HL-60/S4 treated with retinoic acid at 250 ng/mL for 4 days and 3 days (cell line): ENCODE measurements around the gene ITGAE.
"Not testable (repeated sequence)": the region's sequence is repeated elsewhere in the genome, so short reads cannot be mapped to it uniquely, and the experiment has no call there.

Source experiments
- in situ Hi-C: fragments of 300-500 bp; cut with MboI; formaldehyde crosslinking; loops from 2 replicates; pipeline ENCODE4 v1.7.0; 2022; ENCODE audit warnings: low sequenced_read_pairs

Gene ITGAE

DNA sequence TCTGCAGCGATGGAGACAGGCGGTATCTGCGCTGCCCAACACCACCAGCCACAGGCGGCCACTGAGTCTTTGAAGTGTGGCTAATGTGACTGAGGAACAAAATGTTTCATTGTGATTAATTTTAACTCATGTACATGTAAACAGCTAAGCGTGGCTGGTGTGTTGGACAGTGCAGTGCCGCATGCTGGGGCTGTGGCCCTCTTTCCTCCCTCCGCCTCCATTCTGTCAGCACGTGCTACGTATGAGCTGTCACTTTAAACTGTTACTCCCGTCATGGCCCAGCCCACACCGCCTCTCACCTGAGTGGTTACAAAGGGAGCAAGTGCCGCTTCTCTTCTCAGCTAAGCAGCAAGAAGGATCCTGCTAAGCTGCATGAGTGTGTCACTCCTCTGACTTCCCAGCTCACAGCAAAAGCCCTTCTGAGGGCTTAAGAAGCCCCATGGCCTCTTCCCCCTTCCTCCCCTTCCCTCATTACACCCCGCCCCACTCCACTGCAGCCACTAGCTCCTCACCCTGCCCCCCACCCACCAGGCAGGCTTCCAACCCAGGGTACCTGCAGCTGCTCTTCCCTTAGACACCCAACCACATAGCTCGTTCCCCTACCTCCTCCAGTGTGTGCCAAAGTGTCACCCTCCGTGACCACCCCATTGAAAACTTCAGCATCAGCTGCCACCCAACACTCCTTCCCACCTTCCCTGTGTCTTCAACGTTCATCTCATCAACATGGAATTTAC is 62.3 kb downstream of the ITGAE start:
- in situ Hi-C loops, result no loop called here

DNA sequence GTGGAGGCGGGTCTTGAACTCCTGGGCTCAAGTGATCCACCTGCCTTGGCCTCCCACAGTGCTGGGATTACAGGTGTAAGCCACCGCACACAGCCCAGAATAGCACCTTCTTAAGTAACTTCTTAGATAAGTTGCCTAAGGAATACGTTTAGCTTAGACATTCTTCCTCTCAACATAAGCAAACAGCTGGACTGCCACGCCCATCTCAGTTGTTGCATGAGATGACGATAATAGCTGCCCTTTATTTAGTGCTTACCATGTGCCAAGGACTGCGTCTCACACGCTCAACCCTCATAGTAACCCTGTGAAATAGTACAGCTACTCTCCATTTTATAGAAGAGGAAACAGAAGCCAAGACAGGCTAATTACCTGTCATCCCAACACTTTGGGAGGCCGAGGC is 65.5 kb downstream of the ITGAE start:
- in situ Hi-C loops, result no loop called here

DNA sequence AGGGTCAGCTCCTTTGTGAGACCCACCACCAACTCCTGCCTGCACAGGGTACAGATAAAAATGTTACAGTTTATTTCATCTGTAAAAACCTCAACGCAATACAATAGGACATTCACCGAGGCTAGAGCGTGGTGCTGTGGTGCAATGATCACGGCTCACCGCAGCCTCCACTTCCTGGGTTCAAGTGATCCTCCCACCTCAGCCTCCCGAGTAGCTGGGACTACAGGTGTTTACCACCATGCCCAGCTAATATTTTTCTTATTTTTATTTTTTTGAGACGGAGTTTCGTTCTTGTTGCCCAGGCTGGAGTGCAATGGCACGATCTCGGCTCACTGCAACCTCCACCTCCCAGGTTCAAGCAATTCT is 66.1 kb downstream of the ITGAE start:
- in situ Hi-C loops, result not testable (repeated sequence)

DNA sequence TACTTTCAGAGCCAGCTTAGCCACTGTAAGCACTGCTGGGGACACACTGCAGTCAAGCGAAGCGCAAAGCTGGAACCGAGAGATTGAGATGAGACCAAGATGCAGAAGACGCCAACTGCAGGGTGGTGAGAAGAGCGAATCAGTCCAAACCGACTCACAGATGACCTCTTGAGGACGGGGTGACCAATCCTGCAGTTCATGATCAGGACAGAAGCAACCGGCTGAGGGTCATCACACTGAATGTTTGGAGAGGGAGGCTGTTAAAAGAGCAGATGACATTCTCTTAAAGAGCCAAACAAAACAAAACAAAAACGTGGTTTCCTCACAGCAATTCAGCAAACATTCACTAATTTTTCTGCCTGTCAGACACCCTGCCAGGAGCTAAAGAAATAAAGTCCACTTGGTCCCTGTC is 68.8 kb downstream of the ITGAE start:
- in situ Hi-C loops, result no loop called here

DNA sequence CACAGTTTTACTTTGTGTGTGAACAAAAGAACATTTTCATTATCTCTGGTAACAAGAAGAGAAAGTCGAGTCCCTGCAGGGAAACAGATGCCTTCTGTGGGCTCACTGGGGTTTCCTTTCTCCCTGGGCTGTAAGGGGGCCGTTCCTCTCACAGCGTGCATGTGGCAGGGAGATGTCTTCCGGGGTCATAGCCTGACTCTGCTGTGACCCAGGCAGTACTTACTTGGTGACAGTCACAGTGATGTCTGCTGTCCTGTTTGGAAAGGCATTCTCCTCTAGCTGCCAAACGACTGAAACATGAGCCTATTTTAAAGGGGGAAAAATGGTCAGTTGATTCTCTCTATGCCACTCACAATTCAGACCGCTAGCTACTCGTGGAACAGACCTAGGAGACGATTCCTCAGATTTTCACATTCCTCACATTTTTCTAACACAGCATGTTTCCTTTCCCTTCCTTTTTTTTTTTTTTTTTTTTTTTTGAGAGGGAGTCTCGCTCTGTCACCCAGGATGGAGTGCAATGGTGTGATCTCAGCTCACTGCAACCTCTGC is 70.0 kb downstream of the ITGAE start:
- in situ Hi-C loops, result no loop called here

DNA sequence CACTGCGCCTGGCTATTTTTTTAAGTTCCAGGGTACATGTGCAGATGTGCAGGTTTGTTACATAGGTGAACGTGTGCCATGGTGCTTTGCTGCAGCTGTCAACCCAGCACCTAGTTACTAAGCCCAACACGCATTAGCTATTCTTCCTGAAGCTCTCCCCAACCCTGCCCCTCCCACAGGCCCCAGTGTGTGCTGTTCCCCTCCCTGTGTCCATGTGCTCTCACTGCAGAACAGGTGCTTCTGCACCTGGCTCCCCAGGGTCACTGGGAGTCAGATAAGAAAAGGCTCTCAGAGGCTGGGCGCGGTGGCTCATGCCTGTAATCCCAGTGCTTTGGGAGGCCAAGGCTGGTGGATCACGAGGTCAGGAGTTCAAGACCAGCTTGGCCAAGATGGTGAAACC is 71.1 kb downstream of the ITGAE start:
- in situ Hi-C loops, result no loop called here

DNA sequence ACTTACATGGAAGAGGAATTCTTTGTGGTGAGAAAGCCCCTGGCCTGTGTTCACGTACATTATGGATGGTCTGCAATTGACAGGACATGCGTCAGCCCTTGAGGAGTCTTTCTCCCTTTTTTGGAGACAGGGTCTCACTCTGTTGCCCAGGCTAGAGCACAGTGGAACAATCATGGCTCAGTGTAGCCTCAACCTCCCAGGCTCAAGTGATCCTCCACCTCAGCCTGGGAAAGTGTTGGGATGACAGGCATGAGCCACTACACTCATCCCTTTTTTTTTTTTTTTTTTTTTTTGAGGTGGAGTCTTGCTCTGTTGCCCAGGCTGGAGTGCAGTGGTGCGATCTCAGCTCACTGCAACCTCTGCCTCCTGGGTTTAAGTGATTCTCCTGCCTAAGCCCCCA is 72.9 kb downstream of the ITGAE start:
- in situ Hi-C loops, result not testable (repeated sequence)

DNA sequence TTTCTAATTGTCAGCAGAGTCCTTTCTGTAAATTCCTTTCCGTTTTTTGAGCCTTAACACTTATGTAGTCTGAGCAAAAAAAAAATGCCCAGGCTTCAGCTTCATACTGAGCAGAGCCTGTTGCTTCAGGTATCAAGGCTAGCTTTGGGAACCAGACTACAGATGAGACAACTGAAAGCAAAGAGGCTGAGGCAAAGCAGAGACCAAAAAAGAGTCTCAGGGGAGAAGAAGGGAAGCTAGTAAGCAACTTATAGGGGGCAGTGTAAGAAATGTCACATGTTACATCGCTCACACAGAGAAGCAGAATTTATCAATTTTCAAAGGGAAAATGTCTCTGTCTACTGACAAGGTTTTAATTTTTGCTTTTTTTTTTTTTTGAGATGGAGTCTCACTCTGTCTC is 73.9 kb downstream of the ITGAE start:
- in situ Hi-C loops, result no loop called here

DNA sequence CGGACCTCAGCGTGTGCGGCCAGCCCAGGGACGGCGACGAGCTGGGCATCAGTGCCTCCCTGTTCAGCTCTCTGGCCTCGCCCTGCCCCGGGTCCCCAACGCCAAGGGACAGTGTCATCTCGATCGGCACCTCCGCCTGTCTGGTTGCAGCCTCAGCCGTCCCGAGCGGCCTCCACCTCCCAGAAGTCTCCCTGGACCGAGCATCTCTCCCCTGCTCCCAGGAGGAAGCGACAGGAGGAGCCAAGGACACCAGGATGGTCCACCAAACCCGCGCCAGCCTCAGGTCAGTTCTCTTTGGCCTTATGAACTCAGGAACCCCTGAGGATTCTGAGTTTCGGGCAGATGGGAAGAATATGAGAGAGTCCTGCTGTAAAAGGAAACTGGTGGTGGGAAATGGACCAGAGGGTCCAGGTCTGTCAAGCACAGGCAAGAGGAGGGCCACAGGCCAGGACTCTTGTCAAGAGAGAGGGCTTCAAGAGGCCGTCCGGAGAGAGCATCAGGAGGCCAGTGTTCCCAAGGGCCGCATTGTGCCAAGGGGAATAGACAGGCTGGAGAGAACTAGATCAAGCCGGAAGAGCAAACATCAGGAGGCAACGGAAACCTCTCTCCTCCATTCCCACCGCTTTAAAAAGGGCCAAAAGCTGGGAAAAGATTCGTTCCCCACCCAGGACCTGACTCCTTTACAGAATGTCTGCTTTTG is 76.5 kb downstream of the ITGAE start:
- in situ Hi-C loops, result no loop called here

DNA sequence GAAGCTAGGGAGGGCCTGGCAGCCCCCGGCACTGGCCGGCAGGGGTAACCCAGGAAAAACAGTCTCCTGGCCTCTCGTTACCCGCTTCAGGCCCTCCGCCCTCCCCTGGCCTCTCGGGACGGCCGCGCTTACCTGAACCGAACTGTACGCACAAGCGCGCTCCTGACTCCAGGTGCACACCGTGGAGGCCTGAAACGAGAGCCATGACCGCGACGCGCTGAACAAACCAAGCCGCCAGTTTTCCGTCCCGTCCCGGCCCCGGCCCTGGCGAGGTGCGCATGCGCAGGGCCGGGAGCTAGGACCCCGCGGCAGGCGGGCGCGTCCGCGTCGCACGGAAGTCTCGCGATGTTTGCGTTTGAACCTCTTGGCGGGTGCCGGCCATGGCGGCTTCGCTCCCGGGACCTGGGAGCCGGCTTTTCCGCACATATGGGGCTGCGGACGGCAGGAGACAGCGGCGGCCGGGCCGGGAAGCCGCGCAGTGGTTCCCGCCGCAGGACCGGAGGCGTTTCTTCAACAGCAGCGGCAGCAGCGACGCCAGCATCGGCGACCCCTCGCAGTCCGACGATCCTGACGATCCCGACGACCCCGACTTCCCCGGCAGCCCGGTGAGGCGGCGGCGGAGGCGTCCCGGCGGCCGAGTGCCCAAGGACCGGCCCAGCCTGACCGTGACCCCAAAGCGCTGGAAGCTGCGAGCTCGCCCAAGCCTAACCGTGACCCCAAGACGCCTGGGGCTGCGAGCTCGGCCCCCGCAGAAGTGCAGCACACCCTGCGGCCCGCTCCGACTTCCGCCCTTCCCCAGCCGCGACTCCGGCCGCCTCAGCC is 77.2 kb downstream of the ITGAE start, which contains the start of gene HASPIN:
HASPIN (plus strand) TSS at position 348 of the 822 bp plus-strand sequence; CDS start at position 381, 33 bp downstream.
- in situ Hi-C loops, result no loop called here

DNA sequence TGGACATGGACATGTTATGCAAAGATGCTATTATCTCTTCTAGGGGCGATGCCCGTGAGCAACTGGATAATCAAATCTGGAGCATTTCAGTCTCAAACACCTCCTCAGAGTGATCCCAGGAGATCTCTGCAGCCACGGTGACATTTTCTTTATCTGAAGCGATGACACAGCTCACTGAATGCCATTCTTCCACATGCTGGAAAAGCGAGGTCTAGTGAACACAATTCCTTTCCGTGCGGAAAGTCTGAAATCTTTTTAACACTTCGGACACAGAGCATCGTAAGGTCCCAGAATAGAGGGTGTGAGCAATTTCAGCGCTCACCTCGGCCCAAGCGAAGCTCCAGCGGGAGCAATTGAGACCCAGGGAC is 77.8 kb downstream of the ITGAE start:
- in situ Hi-C loops, result no loop called here

DNA sequence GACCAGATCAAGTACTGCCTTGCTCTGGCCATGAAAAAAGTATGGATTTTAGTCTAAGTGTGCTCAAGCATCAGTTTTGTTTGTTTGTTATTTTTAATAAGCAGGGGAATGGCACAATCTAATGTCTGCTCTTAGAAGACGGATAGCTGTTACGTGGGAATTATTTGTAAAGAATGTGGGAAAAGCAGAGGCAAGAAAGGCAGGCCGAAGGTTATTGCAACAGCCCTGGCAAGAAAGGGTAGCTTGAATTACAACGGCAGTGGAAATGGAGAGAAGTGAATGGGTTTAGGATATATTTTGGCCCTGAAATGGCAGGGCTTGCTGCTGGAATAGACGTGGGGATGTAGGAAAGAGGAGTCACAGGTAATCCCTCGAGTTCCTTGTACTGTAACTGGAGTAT is 78.3 kb downstream of the ITGAE start:
- in situ Hi-C loops, result no loop called here

DNA sequence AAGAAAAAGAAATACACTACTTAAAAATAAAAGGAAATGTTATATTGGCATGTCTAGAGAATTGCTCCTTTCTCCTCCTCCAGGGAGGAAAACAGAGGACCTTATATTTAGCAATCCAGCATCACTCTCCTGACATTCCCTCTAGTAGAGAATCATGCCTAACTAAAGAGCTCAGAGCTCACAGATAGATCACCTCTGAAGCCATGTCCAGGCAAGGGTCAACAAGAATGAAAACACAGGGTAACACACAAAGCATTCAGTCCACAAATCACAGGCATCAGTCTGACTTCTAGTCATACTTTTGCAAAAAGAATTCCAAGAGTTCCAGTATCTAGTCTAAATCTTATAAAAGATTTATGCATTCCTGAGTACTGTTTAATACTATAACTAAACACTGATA is 81.7 kb downstream of the ITGAE start:
- in situ Hi-C loops, result no loop called here

DNA sequence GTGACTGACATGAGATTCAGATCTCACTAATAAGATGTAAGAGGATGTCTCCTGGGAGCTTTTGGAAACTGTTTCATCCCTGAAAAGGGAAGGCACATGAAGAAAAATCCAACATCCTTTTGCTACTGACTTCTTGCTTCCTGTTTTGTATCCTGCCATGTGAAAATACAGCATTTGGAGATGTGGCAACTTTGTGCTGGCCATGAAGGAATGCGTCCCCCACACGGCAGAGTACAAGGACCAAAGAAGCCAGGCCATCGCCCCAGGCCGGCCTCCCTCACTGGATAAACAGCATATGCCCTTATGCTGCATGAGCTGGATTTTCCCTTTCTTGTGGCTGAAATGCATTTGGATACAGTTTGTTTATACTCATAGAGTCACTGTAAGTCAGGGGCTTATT is 82.8 kb downstream of the ITGAE start:
- in situ Hi-C loops, result no loop called here

DNA sequence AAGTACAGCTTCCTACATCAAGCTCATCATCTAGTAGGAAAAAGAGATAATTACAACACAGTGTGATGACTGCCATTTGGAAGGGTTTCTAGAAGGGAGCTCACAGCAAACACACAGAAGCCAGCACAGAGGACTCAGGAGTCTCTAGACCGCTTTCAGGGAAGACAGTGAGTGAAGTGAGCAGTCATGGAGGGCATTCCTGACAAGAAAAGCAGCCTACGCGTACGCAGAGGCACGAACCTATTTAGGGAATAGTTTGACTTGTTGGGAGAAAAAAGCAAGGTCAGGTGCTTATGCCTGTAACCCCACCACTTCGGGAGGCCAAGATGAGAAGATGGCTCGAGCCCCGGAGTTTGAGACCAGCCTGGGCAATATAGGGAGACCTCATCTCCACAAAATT is 85.7 kb downstream of the ITGAE start:
- in situ Hi-C loops, result no loop called here

DNA sequence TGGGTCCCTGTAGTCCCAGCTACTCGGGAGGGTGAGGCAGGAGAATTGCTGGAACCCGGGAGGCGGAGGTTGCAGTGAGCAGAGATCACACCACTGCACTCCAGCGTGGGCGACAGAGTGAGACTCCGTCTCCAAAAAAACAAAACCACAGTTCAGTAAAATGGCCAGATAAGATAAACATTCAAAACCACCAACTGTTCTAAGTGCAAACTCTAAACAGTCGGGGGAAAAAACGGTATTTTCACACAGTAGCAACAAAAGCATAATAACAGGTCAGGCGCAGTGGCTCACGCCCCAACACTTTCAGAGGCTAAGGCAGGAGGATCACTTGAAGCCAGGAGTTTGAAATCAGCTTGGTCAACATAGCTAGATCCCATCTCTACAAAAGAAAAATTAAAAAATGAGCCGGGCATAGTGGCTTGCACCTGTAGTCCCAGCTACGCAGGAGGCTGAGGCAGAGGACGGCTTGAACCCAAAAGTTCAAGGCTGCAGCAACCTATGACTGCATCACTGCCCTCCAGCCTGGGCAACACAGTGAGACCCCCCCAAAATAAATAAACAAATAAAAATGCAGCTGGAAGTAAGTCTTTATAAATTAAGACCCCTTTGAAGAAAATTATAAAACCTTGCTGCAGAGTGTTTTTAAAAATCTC is 88.1 kb downstream of the ITGAE start:
- in situ Hi-C loops, result no loop called here

DNA sequence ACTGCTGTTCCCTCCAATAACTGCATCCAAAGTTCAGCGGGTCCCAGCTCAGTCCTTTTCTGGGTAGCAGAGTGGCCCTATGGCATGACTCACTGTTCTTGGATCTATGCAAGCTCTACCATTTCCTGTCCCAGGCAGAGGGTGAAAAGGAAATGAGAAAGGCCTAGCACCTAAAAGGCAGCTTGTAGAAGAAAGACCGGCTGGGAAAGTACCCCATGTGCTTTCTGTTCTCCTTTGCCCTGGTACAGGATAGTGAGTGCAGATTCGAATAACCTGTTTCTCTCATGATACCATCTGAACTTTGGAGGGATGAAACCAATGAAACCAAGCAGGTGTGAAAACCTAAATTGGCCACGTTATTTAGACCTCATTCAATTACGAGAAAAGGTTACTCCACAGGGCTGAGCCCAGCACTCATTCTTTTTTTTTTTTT is 90.0 kb downstream of the ITGAE start:
- in situ Hi-C loops, result no loop called here

DNA sequence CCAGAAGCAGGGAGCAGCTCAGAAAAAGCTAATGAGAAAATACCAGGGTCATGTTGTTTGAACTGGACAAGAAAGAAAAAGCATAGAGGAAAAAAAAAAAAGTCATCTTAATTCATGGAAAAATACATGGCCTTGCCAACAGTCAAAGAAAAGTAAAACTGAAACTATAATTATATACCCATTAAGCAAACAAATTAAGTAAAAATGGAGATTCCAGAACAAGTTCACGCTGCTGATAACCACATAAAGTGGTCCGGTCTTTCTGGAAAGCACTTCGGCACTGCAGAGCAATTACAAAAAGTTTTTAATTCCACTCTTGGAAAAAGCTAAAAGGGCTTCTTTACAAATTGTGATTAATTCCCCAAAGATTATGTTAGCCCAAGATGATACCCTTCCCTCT is 92.6 kb downstream of the ITGAE start:
- in situ Hi-C loops, result no loop called here

DNA sequence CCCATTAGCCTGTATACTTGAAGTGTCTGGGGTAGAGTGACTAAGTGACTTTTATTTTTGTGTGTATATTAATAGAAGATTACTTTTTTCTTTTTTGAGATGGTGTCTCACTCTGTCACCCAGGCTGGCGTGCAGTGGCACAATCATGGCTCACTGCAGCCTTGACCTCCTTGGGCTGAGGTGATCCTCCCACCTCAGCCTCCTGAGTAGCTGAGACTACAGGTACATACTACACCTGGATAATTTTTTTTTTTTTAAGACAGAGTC is 95.3 kb downstream of the ITGAE start:
- in situ Hi-C loops, result not testable (repeated sequence)

DNA sequence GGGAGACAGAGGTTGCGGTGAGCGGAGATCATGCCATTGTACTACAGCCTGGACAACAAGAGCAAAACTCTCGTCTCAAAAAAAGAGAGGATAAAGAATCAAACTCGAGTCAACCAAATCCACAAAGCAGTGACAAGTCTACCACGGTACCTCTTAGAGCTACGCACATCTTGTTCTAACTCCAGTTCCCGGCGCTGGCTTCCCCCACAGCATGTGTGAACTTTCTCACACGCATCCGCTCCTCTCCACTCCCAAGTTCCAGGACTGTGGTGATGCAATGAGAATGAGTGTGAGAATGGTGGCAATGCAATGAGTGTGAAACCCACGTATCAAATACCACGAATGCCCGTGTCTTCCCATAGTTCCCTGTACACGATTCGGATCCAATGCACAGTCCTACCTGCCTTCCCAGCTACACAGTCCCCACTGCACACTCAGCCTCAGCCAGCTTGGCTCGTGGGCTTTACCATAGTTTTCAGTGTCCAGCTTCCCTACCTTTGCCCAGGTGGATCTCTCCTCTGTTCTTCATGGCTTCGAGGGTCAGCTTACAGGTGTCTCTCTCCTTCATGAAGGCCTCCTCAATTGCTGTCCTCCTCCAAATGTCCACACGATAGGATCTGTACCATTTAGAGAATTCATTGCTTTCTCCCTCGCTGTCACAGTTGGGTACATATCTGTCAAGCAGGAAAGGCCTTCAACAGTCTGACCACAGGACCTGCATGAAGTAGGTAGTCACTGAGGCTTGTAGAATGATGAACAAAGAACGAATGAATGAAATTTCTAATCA is 95.9 kb downstream of the ITGAE start:
- in situ Hi-C loops, result no loop called here
